T-helper 2 cell treated with Interferon-gamma antibody and Interleukin-4, amounts not matched to agents 5 μg/mL and 100 μg/mL, for 36 hours (primary cell): ENCODE data around the gene SLC16A3.
"Not testable (repeated sequence)": the region's sequence is repeated elsewhere in the genome, so short reads cannot be mapped to it uniquely, and the experiment has no call there.

Experiments
- DNase-seq: peaks from one replicate; pipeline ENCODE4 v3.0.0; 2021; ENCODE audit warnings: low spot score
- H3K27ac Mint-ChIP-seq: one replicate; pipeline ENCODE4 v1.8.0; 2021; ENCODE audit warnings: mild to moderate bottlenecking, mixed read lengths
- H3K27me3 Mint-ChIP-seq: one replicate; pipeline ENCODE4 v1.8.0; 2021; ENCODE audit warnings: low read depth, mixed read lengths
- H3K36me3 Mint-ChIP-seq: one replicate; pipeline ENCODE4 v1.8.0; 2021; ENCODE audit warnings: low read depth, mixed read lengths
- H3K4me1 Mint-ChIP-seq: one replicate; pipeline ENCODE4 v1.8.0; 2021; ENCODE audit warnings: low read depth, mixed read lengths
- H3K4me3 Mint-ChIP-seq: one replicate; pipeline ENCODE4 v1.8.0; 2022; ENCODE audit warnings: mild to moderate bottlenecking, moderate library complexity, mixed read lengths
- H3K9me3 Mint-ChIP-seq: one replicate; pipeline ENCODE4 v1.8.0; 2021; ENCODE audit warnings: mixed read lengths

The SLC16A3 gene

GRCh38 chr17:82228842-82229697, at the start of gene SLC16A3:
TSS of gene SLC16A3 (plus strand) at chr17:82229042. CDS start at chr17:82236009, 6,967 bp downstream.
- Mint-ChIP-seq H3K4me3 (peak within 1 kb of the TSS; percentile 90), H3K9me3 (no peaks in the 10 kb centered on the region)

GRCh38 chr17:82179412-82179811, 49.4 kb upstream of the SLC16A3 start:
- no peaks in the 10 kb centered on the region for H3K9me3 Mint-ChIP-seq

More at GRCh38 chr17:82228842-82229697, at the start of gene SLC16A3:
- H3K36me3 Mint-ChIP-seq = peaks cover 8% of the 10 kb centered on the region
- H3K27me3 Mint-ChIP-seq = no peaks in the 10 kb centered on the region
- peak within 1 kb of the TSS; percentile 91 for H3K27ac Mint-ChIP-seq
- peak; percentile 76 for DNase-seq
- peaks cover 8% of the 10 kb centered on the region for H3K4me1 Mint-ChIP-seq

GRCh38 chr17:82179946-82180475, 48.8 kb upstream of the SLC16A3 start:
- H3K27ac Mint-ChIP-seq = no peak overlapping the region

More at GRCh38 chr17:82179412-82179811, 49.4 kb upstream of the SLC16A3 start:
- no peak for DNase-seq
- no peak overlapping the region for H3K27ac Mint-ChIP-seq
- peaks cover 19% of the 10 kb centered on the region for H3K36me3 Mint-ChIP-seq
- no peaks in the 10 kb centered on the region for H3K27me3 Mint-ChIP-seq
- H3K4me1 Mint-ChIP-seq = no peaks in the 10 kb centered on the region
- no peak overlapping the region for H3K4me3 Mint-ChIP-seq

GRCh38 chr17:82180776-82181528, 47.9 kb upstream of the SLC16A3 start:
- H3K27me3 Mint-ChIP-seq = no peaks in the 10 kb centered on the region
- DNase-seq = no peak

More at GRCh38 chr17:82179946-82180475, 48.8 kb upstream of the SLC16A3 start:
- Mint-ChIP-seq H3K36me3 (peaks cover 22% of the 10 kb centered on the region), H3K27me3 (no peaks in the 10 kb centered on the region), H3K4me1 (no peaks in the 10 kb centered on the region), H3K4me3 (no peak overlapping the region), H3K9me3 (no peaks in the 10 kb centered on the region)
- no peak for DNase-seq

GRCh38 chr17:82184761-82185160, 44.1 kb upstream of the SLC16A3 start:
- Mint-ChIP-seq H3K27me3 (no peaks in the 10 kb centered on the region), H3K4me1 (no peaks in the 10 kb centered on the region), H3K9me3 (no peaks in the 10 kb centered on the region)

More at GRCh38 chr17:82180776-82181528, 47.9 kb upstream of the SLC16A3 start:
- peaks cover 24% of the 10 kb centered on the region for H3K36me3 Mint-ChIP-seq
- no peaks in the 10 kb centered on the region for H3K4me1 Mint-ChIP-seq
- H3K27ac Mint-ChIP-seq = no peak overlapping the region
- no peaks in the 10 kb centered on the region for H3K9me3 Mint-ChIP-seq
- H3K4me3 Mint-ChIP-seq = no peak overlapping the region

GRCh38 chr17:82186221-82186620, 42.6 kb upstream of the SLC16A3 start:
- Mint-ChIP-seq H3K36me3 (peaks cover 24% of the 10 kb centered on the region), H3K27ac (no peak overlapping the region), H3K9me3 (no peaks in the 10 kb centered on the region)

More at GRCh38 chr17:82184761-82185160, 44.1 kb upstream of the SLC16A3 start:
- no peak overlapping the region for H3K27ac Mint-ChIP-seq
- DNase-seq = no peak
- H3K36me3 Mint-ChIP-seq = peaks cover 24% of the 10 kb centered on the region
- no peak overlapping the region for H3K4me3 Mint-ChIP-seq

GRCh38 chr17:82187500-82187899, 41.3 kb upstream of the SLC16A3 start:
- Mint-ChIP-seq H3K27me3 (no peaks in the 10 kb centered on the region), H3K36me3 (peaks cover 26% of the 10 kb centered on the region), H3K4me3 (no peak overlapping the region), H3K4me1 (no peaks in the 10 kb centered on the region), H3K27ac (no peak overlapping the region), H3K9me3 (no peaks in the 10 kb centered on the region)
- DNase-seq = no peak

More at GRCh38 chr17:82186221-82186620, 42.6 kb upstream of the SLC16A3 start:
- DNase-seq = no peak
- no peaks in the 10 kb centered on the region for H3K27me3 Mint-ChIP-seq
- H3K4me1 Mint-ChIP-seq = no peaks in the 10 kb centered on the region
- no peak overlapping the region for H3K4me3 Mint-ChIP-seq

- H3K27me3 Mint-ChIP-seq = no peaks in the 10 kb centered on the region
- H3K4me1 Mint-ChIP-seq = no peaks in the 10 kb centered on the region
- no peak overlapping the region for H3K27ac Mint-ChIP-seq
- DNase-seq = no peak
- no peaks in the 10 kb centered on the region for H3K9me3 Mint-ChIP-seq
- H3K4me3 Mint-ChIP-seq = no peak overlapping the region
- peaks cover 27% of the 10 kb centered on the region for H3K36me3 Mint-ChIP-seq
These were observed 40.6 kb upstream of the SLC16A3 start for GRCh38 chr17:82188001-82188961.

GRCh38 chr17:82193050-82193449, 35.8 kb upstream of the SLC16A3 start:
- not testable (repeated sequence) for H3K9me3 Mint-ChIP-seq, DNase-seq, H3K27ac Mint-ChIP-seq, H3K4me3 Mint-ChIP-seq, H3K27me3 Mint-ChIP-seq
- Mint-ChIP-seq H3K36me3 (peaks cover 35% of the 10 kb centered on the region), H3K4me1 (peaks cover 18% of the 10 kb centered on the region)

- no peaks in the 10 kb centered on the region for H3K9me3 Mint-ChIP-seq
- peaks cover 40% of the 10 kb centered on the region for H3K36me3 Mint-ChIP-seq
- H3K4me1 Mint-ChIP-seq = peaks cover 23% of the 10 kb centered on the region
- peak overlapping the region; percentile 38 for H3K27ac Mint-ChIP-seq
- no peak for DNase-seq
- H3K27me3 Mint-ChIP-seq = no peaks in the 10 kb centered on the region
- no peak overlapping the region for H3K4me3 Mint-ChIP-seq
These were observed 35.2 kb upstream of the SLC16A3 start for GRCh38 chr17:82193520-82194220.

GRCh38 chr17:82194765-82195164, 34.1 kb upstream of the SLC16A3 start:
- Mint-ChIP-seq H3K27me3 (no peaks in the 10 kb centered on the region), H3K4me3 (no peak overlapping the region), H3K36me3 (peaks cover 42% of the 10 kb centered on the region), H3K4me1 (peaks cover 31% of the 10 kb centered on the region), H3K9me3 (no peaks in the 10 kb centered on the region), H3K27ac (no peak overlapping the region)
- no peak for DNase-seq

GRCh38 chr17:82195675-82196672, 32.9 kb upstream of the SLC16A3 start:
- Mint-ChIP-seq H3K27ac (no peak overlapping the region), H3K4me1 (peaks cover 42% of the 10 kb centered on the region), H3K36me3 (peaks cover 45% of the 10 kb centered on the region), H3K27me3 (no peaks in the 10 kb centered on the region), H3K9me3 (no peaks in the 10 kb centered on the region), H3K4me3 (no peak overlapping the region)
- no peak for DNase-seq
